H1 (cell line): ENCODE data around the gene GABRB2. TPM values are rescaled to one million over a fixed set of nuclear protein-coding genes. Genes with fewer than 3 reads are reported as not detected.

Source experiments
- CTCF ChIA-PET: fragments of 300-600 bp; sonication (Branson Sonifier 250); formaldehyde crosslinking; loops from one replicate; lab custom pipeline; 2021; ENCODE audit not compliant: partially characterized antibody; lab: Charles Lee
- POLR2A ChIA-PET: fragments of 300-600 bp; sonication (Branson Sonifier 250); formaldehyde crosslinking; loops from one replicate; lab custom pipeline; 2021; ENCODE audit warnings: inconsistent platforms; ENCODE audit not compliant: partially characterized antibody; lab: Charles Lee
- DNase-seq, 2 experiments: peaks; one replicate each; pipeline versions ENCODE4 v3.0.0 to v3.0.0-alpha.2; 2010 to 2022; ENCODE audit warnings: low spot score in 2 of 2, low read depth in 1 of 2, mixed read lengths in 1 of 2
- FAIRE-seq: peaks from 2 replicates; lab custom pipeline; 2011; peaks lifted over from hg19 to GRCh38; lab: Jason Lieb, UNC
- H2AFZ ChIP-seq: 2 replicates; pipeline ENCODE4 v1.8.1; 2012; ENCODE audit warnings: low read length, inconsistent platforms
- H2AK5ac ChIP-seq: 2 replicates; pipeline ENCODE4 v1.6.1; 2013; ENCODE audit warnings: low read depth, low read length
- H2BK120ac ChIP-seq: replicated peaks from 2 replicates; pipeline ENCODE3; 2013; ENCODE audit warnings: low read depth, low read length, inconsistent platforms
- H2BK12ac ChIP-seq: 2 replicates; pipeline ENCODE4 v1.6.1; 2013; ENCODE audit warnings: low read depth, low read length
- H2BK15ac ChIP-seq: 2 replicates; pipeline ENCODE4 v1.6.1; 2013; ENCODE audit warnings: low read length
- H2BK20ac ChIP-seq: 2 replicates; pipeline ENCODE4 v1.6.1; 2013; ENCODE audit warnings: low read length
- H2BK5ac ChIP-seq: 2 replicates; pipeline ENCODE4 v1.6.1; 2013; ENCODE audit warnings: low read depth, low read length
- H3K14ac ChIP-seq: 2 replicates; pipeline ENCODE4 v1.6.1; 2013; ENCODE audit warnings: inconsistent platforms; ENCODE audit not compliant: insufficient read length
- H3K18ac ChIP-seq: 2 replicates; pipeline ENCODE4 v1.6.1; 2013; ENCODE audit warnings: low read length; ENCODE audit errors: extremely low read depth
- H3K23ac ChIP-seq: 2 replicates; pipeline ENCODE4 v1.6.1; 2013; ENCODE audit warnings: inconsistent platforms; ENCODE audit not compliant: insufficient read length
- H3K23me2 ChIP-seq: 2 replicates; pipeline ENCODE4 v1.6.1; 2013; ENCODE audit warnings: low read depth, low read length
- H3K27ac ChIP-seq: 2 replicates; pipeline ENCODE4 v1.6.1; 2011; ENCODE audit warnings: low read depth, low read length, inconsistent platforms
- H3K27me3 ChIP-seq, 4 experiments: replicated peaks in 1 of 4; 1 replicate in 1 of 4; 2 replicates in 3 of 4; pipeline versions ENCODE4 v1.6.1 to v1.8.1; 2011 to 2013; ENCODE audit warnings: low read length in 3 of 4, mild to moderate bottlenecking in 3 of 4, inconsistent platforms in 2 of 4, mixed read lengths in 2 of 4, moderate library complexity in 1 of 4; ENCODE audit not compliant: control insufficient read depth in 3 of 4, insufficient read depth in 3 of 4; ENCODE audit errors: extremely low read depth in 1 of 4
- H3K36me3 ChIP-seq, 4 experiments: 2 replicates each; pipeline versions ENCODE4 v1.6.1 to v1.8.1; 2011 to 2013; ENCODE audit warnings: mild to moderate bottlenecking in 4 of 4, low read length in 3 of 4, moderate library complexity in 2 of 4, control low read depth in 1 of 4, inconsistent platforms in 1 of 4; ENCODE audit not compliant: insufficient read depth in 4 of 4, control insufficient read depth in 2 of 4
- H3K4ac ChIP-seq: replicated peaks from 2 replicates; pipeline ENCODE3; 2013; ENCODE audit warnings: low read length, low read depth, mixed read lengths, inconsistent platforms; ENCODE audit not compliant: insufficient read length
- H3K4me1 ChIP-seq, 4 experiments: replicated peaks in 1 of 4; 1 replicate in 1 of 4; 2 replicates in 3 of 4; pipeline versions ENCODE4 v1.6.1 to v1.8.1; 2011 to 2013; ENCODE audit warnings: low read length in 3 of 4, inconsistent platforms in 2 of 4, mixed read lengths in 1 of 4; ENCODE audit not compliant: insufficient read depth in 4 of 4, control insufficient read depth in 3 of 4
- H3K4me2 ChIP-seq, 2 experiments: 2 replicates each; pipeline versions ENCODE4 v1.6.1 to v1.8.1; 2011 to 2013; ENCODE audit warnings: low read depth in 2 of 2, low read length in 2 of 2, control low read depth in 1 of 2, inconsistent platforms in 1 of 2, mild to moderate bottlenecking in 1 of 2; ENCODE audit not compliant: insufficient read depth in 1 of 2
- H3K4me3 ChIP-seq, 4 experiments: fragments of 200-600, 300-600 bp in 1 of 4; sonication (generic), shearing (Covaris generic), sonication (Bioruptor Twin) in 1 of 4; 2 replicates each; pipeline versions ENCODE4 v1.5.1 to v1.8.1; 2011 to 2016; ENCODE audit warnings: low read length in 4 of 4, low read depth in 3 of 4, control low read depth in 2 of 4, inconsistent platforms in 2 of 4, mild to moderate bottlenecking in 2 of 4, mixed read lengths in 1 of 4, moderate library complexity in 1 of 4; ENCODE audit not compliant: insufficient read depth in 2 of 4; ENCODE audit errors: extremely low read depth in 1 of 4
- H3K56ac ChIP-seq: replicated peaks from 2 replicates; pipeline ENCODE3; 2013; ENCODE audit warnings: low read depth, mild to moderate bottlenecking, mixed read lengths, low read length, inconsistent platforms; ENCODE audit not compliant: insufficient read length
- H3K79me1 ChIP-seq: 2 replicates; pipeline ENCODE4 v1.6.1; 2013; ENCODE audit warnings: low read depth, low read length, control low read depth
- H3K79me2 ChIP-seq, 2 experiments: 2 replicates each; pipeline versions ENCODE4 v1.6.1 to v1.8.1; 2012 to 2013; ENCODE audit warnings: low read length in 2 of 2, mild to moderate bottlenecking in 2 of 2, inconsistent platforms in 1 of 2; ENCODE audit not compliant: insufficient read depth in 2 of 2, control insufficient read depth in 1 of 2
- H3K9ac ChIP-seq, 4 experiments: replicated peaks in 1 of 4; 1 replicate in 1 of 4; 2 replicates in 3 of 4; pipeline versions ENCODE4 v1.6.1 to v1.8.1; 2011 to 2013; ENCODE audit warnings: low read depth in 3 of 4, low read length in 3 of 4, control low read depth in 2 of 4, mild to moderate bottlenecking in 2 of 4, moderate library complexity in 2 of 4, inconsistent platforms in 1 of 4; ENCODE audit errors: extremely low read depth in 1 of 4
- H3K9me3 ChIP-seq, 2 experiments: 2 replicates each; pipeline versions ENCODE4 v1.6.1 to v1.8.1; 2012 to 2013; ENCODE audit warnings: mild to moderate bottlenecking in 2 of 2, moderate library complexity in 2 of 2, control low read depth in 1 of 2, inconsistent platforms in 1 of 2, low read depth in 1 of 2, low read length in 1 of 2, mixed read lengths in 1 of 2; ENCODE audit not compliant: insufficient read depth in 2 of 2
- H4K20me1 ChIP-seq, 2 experiments: replicated peaks in 1 of 2; 2 replicates each; pipeline versions ENCODE3 to v1.8.1; 2011 to 2013; ENCODE audit warnings: inconsistent platforms in 2 of 2, low read length in 2 of 2, mild to moderate bottlenecking in 1 of 2; ENCODE audit not compliant: insufficient read depth in 2 of 2, control insufficient read depth in 1 of 2
- H4K5ac ChIP-seq: 2 replicates; pipeline ENCODE4 v1.6.1; 2013; ENCODE audit warnings: low read length, low read depth, mixed read lengths, inconsistent platforms; ENCODE audit not compliant: insufficient read length
- H4K8ac ChIP-seq: 2 replicates; pipeline ENCODE4 v1.8.0; 2013; ENCODE audit warnings: mild to moderate bottlenecking, moderate library complexity, low read length, inconsistent platforms; ENCODE audit not compliant: insufficient read depth; ENCODE audit errors: extremely low read depth
- H4K91ac ChIP-seq: replicated peaks from 2 replicates; pipeline ENCODE3; 2013; ENCODE audit warnings: low read length, mixed read lengths, inconsistent platforms; ENCODE audit not compliant: insufficient read length
- ATF3 ChIP-seq: IDR thresholded peaks from 2 replicates; pipeline ENCODE4 v1.6.1; 2011; ENCODE audit warnings: low read depth, mild to moderate bottlenecking, low read length; ENCODE audit not compliant: insufficient read depth
- BACH1 ChIP-seq: IDR thresholded peaks from 2 replicates; pipeline ENCODE4 v1.6.1; 2012; ENCODE audit warnings: low read length, improper control_type of control experiment
- BCL11A ChIP-seq, 2 experiments: IDR thresholded peaks; one replicate each; pipeline ENCODE4 v1.6.1; 2011; ENCODE audit warnings: low read depth in 2 of 2, low read length in 2 of 2, mild to moderate bottlenecking in 2 of 2
- CTBP2 ChIP-seq: IDR thresholded peaks from 2 replicates; pipeline ENCODE4 v1.7.0; 2011; ENCODE audit warnings: borderline replicate concordance, mild to moderate bottlenecking, moderate library complexity, mixed read lengths, low read length; ENCODE audit not compliant: insufficient read depth, insufficient read length
- EZH2 ChIP-seq: fragments of 200-600 bp; sonication (generic); IDR thresholded peaks from 2 replicates; pipeline ENCODE4 v1.7.1; 2012; ENCODE audit warnings: low read depth, mild to moderate bottlenecking, moderate library complexity, low read length, inconsistent platforms; ENCODE audit not compliant: severe bottlenecking
- GTF2F1 ChIP-seq: IDR thresholded peaks from 2 replicates; pipeline ENCODE4 v1.6.1; 2012; ENCODE audit warnings: low read depth, low read length, improper control_type of control experiment, borderline replicate concordance
- HDAC6 ChIP-seq: IDR thresholded peaks from one replicate; pipeline ENCODE4 v1.7.1; 2012; ENCODE audit warnings: low read depth, mild to moderate bottlenecking, inconsistent platforms, low read length, moderate library complexity
- MAFK ChIP-seq: IDR thresholded peaks from 2 replicates; pipeline ENCODE4 v1.6.1; 2012; ENCODE audit warnings: low read depth, mild to moderate bottlenecking, improper control_type of control experiment, low read length
- RAD21 ChIP-seq, 2 experiments: IDR thresholded peaks in 1 of 2; conservative IDR thresholded peaks in 1 of 2; 2 replicates each; pipeline ENCODE4 v1.6.1; 2011; ENCODE audit warnings: low read depth in 2 of 2, low read length in 2 of 2, improper control_type of control experiment in 1 of 2, inconsistent platforms in 1 of 2, mild to moderate bottlenecking in 1 of 2, moderate library complexity in 1 of 2
- SP4 ChIP-seq: IDR thresholded peaks from 2 replicates; pipeline ENCODE4 v1.6.1; 2012; ENCODE audit warnings: low read length, inconsistent platforms
- SRF ChIP-seq: IDR thresholded peaks from 2 replicates; pipeline ENCODE4 v1.6.1; 2011; ENCODE audit warnings: mild to moderate bottlenecking, low read depth, low read length, moderate library complexity
- TAF7 ChIP-seq: optimal IDR thresholded peaks from 2 replicates; pipeline ENCODE3; 2011; ENCODE audit warnings: low read depth, mild to moderate bottlenecking, inconsistent platforms, low read length, moderate library complexity, borderline replicate concordance
- YY1 ChIP-seq: IDR thresholded peaks from 2 replicates; pipeline ENCODE4 v1.6.1; 2011; ENCODE audit warnings: low read depth, mild to moderate bottlenecking, low read length
- WGBS, 2 experiments: shearing (Covaris generic) in 1 of 2; methylation state at CpG; one replicate each; pipeline versions ENCODE4 v1.1.6 to v1.1.7; 2013 to 2015; ENCODE audit warnings: low lambda C conversion rate in 2 of 2, mixed read lengths in 2 of 2, inconsistent platforms in 1 of 2, low coverage in 1 of 2, missing lambda C conversion rate in 1 of 2; ENCODE audit not compliant: insufficient replicate concordance in 2 of 2, insufficient coverage in 1 of 2, insufficient read length in 1 of 2; ENCODE audit errors: extremely low coverage in 1 of 2, missing lambda C conversion rate in 1 of 2; 5-methylcytosine and 5-hydroxymethylcytosine counted together
- polyA plus RNA-seq, 7 experiments: library from polyadenylated mRNA; depleted of rRNA in 3 of 7; stranded (reverse) in 5 of 7; unstranded in 2 of 7; fragments of >200 nt in 5 of 7; fragments of 200-250 nt in 2 of 7; gene quantifications; 1 replicate in 5 of 7; 2 replicates in 1 of 7; 4 replicates in 1 of 7; pipeline versions ENCODE4 v1.2.1 to v1.2.3, GENCODE V29; 2011 to 2013; ENCODE audit warnings: missing spikeins in 2 of 7, mixed read lengths in 2 of 7
- total RNA-seq: library from RNA; stranded (reverse); fragmentation: NEBNext Ultra II Directional; extraction: Animal tissue kit (Norgen Biotek cat#: 25700); gene quantifications from 2 replicates; pipeline ENCODE4 v1.2.1, GENCODE V29; 2021

Gene GABRB2
- total and polyA plus RNA-seq, 2 of the 8 experiments (the other 6 are each of a cell fraction or from before 2014, with no cell fraction given) = 0.54 to 1.9 TPM

DNA sequence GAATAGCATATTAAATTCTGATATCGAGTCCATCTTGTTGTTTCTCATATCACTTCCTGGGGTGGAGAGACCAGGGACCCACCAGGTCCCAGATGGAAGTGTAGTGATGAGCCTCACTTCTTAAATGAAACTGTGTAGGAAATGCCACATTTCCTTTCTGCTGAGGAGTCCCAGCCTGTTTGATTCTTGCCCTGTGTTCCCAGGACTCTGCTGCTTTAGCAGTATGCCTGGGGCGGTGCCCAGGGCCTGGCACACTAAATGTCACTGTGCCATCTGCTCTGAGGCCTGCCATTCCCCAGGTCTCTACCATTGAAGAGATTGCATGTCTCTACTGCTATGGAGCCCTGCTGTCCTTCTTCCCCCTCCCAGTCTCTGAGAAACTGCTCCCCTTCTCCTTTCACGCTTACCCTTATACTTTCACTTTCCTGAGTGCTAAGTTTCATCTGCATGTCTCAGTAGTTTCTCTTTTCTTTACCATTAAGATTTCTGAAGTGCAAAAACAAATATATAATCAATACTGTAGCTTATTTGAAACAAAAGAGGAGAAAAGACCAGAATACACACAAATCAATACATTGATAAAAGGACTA, 260.4 kb downstream of the GABRB2 start:
- 89% methylated on average over 3 of the region's 3 CpGs; no CpG with 5 or more reads in 1 of the 2 experiments for WGBS, 2 experiments
- Histone ChIP-seq H2AFZ (no peak overlapping the region), H3K23ac (no peak overlapping the region), H4K20me1 (no peaks in the 10 kb centered on the region), H2AK5ac (no peak overlapping the region), H2BK15ac (no peak overlapping the region), H3K79me1 (no peaks in the 10 kb centered on the region), H3K4me3 (no peak overlapping the region), H3K9ac (no peak overlapping the region), H3K14ac (no peak overlapping the region), H3K23me2 (no peaks in the 10 kb centered on the region; the same call in 1 of the 2 replicates), H2BK120ac (no peak overlapping the region), H3K27ac (no peak overlapping the region), H3K9me3 (no peaks in the 10 kb centered on the region), H3K27me3 (no peaks in the 10 kb centered on the region), H3K56ac (no peak overlapping the region), H3K36me3 (no peaks in the 10 kb centered on the region), H3K4ac (no peak overlapping the region), H3K79me2 (no peaks in the 10 kb centered on the region), H2BK12ac (no peak overlapping the region), H4K8ac (no peak overlapping the region), H4K91ac (no peak overlapping the region), H3K4me2 (no peak overlapping the region), H2BK20ac (no peak overlapping the region), H3K18ac (no peak overlapping the region), H2BK5ac (no peak overlapping the region), H3K4me1 (no peaks in the 10 kb centered on the region), H4K5ac (no peak overlapping the region)
- no peak for FAIRE-seq
- POLR2A ChIA-PET = no interaction called here
- DNase-seq = no peak
- CTCF ChIA-PET = interaction anchor here (0.6 kb wide), 1 partner anchor 151 kb away, joined by 3 read pairs; no protein-coding TSS in a partner anchor
- no peak for TF ChIP-seq RAD21 (IDR thresholded peaks at IDR 0.05 in 1 of 2, conservative IDR thresholded peaks at IDR 0.05 in 1 of 2; ENCODE audit: low read depth in 2 of 2, low read length in 2 of 2)
- TF ChIP-seq CTBP2 = no peak
- TF ChIP-seq BCL11A (IDR thresholded peaks at IDR 0.05; ENCODE audit: low read depth in 2 of 2, low read length in 2 of 2) = no peak
- TF ChIP-seq MAFK = no peak
- TF ChIP-seq BACH1 = no peak
- TF ChIP-seq SP4 = no peak
- TF ChIP-seq EZH2 = no peak
- TF ChIP-seq GTF2F1 = no peak
- TF ChIP-seq HDAC6 = no peak
- no peak for TF ChIP-seq ATF3
- no peak for TF ChIP-seq YY1
- no peak for TF ChIP-seq TAF7
- no peak for TF ChIP-seq SRF
